Measurements from ENCODE around the gene ZNF580.

- TF ChIP-seq CTCF (IDR thresholded peaks at IDR 0.05) = no peak
- TF ChIP-seq CREB1 (CRISPR knock-in tag; IDR thresholded peaks at IDR 0.05) = no peak
- TF ChIP-seq ATF3 (CRISPR knock-in tag; conservative IDR thresholded peaks at IDR 0.05) = no peak
- TF ChIP-seq E2F5 (CRISPR knock-in tag; IDR thresholded peaks at IDR 0.05) = no peak
- TF ChIP-seq ZNF423 (CRISPR knock-in tag; IDR thresholded peaks at IDR 0.05) = no peak
- TF ChIP-seq USF2 (CRISPR knock-in tag; IDR thresholded peaks at IDR 0.05) = no peak
- no peak for TF ChIP-seq CBFB (CRISPR knock-in tag; IDR thresholded peaks at IDR 0.05; ENCODE audit: low read depth)
- TF ChIP-seq NR2C2 (CRISPR knock-in tag; IDR thresholded peaks at IDR 0.05) = no peak
- no peak for TF ChIP-seq IRF1 (CRISPR knock-in tag; IDR thresholded peaks at IDR 0.05)
- TF ChIP-seq ESRRA (CRISPR knock-in tag; IDR thresholded peaks at IDR 0.05; ENCODE audit: borderline replicate concordance) = no peak
- TF ChIP-seq ATF2 (CRISPR knock-in tag; IDR thresholded peaks at IDR 0.05; ENCODE audit: borderline replicate concordance, low read depth) = no peak
Observed at GRCh38 chr19:55650602-55651230, 9.9 kb downstream of the ZNF580 start.

Data from WTC11 (cell line).